ENCODE data around the gene SLC9A9. TPM values are rescaled to one million over a fixed set of nuclear protein-coding genes. Genes with fewer than 3 reads are reported as not detected.

The SLC9A9 gene
- total RNA-seq, 3 donors from 2014 or later (not counting 1 experiment from before 2014, with no cell fraction given), result 24.0 to 29.1 (median 27.2) TPM

DNA sequence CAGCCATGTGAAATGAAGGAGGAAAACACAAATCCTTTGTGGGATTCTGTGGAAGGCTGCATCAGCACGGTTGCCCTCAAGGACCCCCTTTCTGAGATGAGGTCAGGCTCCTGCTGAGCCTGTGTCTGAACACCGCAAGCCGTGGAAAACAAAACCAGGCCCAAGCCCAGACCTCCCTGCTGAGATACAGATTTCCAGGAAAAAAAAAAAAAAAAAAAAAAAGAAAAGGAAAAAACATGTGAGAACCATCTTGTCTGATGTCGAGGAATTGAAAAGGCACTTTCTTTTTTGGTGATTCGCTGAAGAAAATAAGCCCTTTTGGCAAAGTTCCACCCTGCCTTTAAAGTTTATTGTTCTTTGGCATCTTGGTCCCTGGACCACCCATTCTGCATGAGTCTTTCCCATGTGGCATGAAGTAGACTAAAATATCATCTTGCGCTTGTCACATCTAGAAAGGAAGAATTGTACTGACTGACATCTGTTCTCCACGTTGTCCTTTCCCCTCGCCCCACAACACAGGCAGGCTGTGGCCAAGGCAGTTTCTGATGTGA is 611.1 kb downstream of the SLC9A9 start:
- Histone ChIP-seq H3K4me1 (ENCODE audit: control insufficient read depth, insufficient read depth, low read length) (peaks cover 40% of the 10 kb centered on the region), H3K9me3 (ENCODE audit: control insufficient read depth, insufficient read depth, low read length) (no peaks in the 10 kb centered on the region), H3K27me3 (ENCODE audit: control insufficient read depth, insufficient read depth, low read length) (no peaks in the 10 kb centered on the region), H3K4me3 (ENCODE audit: low read length) (no peak overlapping the region), H3K36me3 (ENCODE audit: control insufficient read depth, insufficient read depth, low read length) (no peaks in the 10 kb centered on the region), H3K27ac (ENCODE audit: low read length) (peak overlapping the region; percentile 88)
- 80% methylated on average over 8 of the region's 8 CpGs for WGBS (ENCODE audit: insufficient coverage)
- H3K4me3 Mint-ChIP-seq, result peak overlapping the region; percentile 64
- TF ChIP-seq, protein P1, sequence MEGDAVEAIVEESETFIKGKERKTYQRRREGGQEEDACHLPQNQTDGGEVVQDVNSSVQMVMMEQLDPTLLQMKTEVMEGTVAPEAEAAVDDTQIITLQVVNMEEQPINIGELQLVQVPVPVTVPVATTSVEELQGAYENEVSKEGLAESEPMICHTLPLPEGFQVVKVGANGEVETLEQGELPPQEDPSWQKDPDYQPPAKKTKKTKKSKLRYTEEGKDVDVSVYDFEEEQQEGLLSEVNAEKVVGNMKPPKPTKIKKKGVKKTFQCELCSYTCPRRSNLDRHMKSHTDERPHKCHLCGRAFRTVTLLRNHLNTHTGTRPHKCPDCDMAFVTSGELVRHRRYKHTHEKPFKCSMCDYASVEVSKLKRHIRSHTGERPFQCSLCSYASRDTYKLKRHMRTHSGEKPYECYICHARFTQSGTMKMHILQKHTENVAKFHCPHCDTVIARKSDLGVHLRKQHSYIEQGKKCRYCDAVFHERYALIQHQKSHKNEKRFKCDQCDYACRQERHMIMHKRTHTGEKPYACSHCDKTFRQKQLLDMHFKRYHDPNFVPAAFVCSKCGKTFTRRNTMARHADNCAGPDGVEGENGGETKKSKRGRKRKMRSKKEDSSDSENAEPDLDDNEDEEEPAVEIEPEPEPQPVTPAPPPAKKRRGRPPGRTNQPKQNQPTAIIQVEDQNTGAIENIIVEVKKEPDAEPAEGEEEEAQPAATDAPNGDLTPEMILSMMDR (IDR thresholded peaks at IDR 0.05), result no peak
- intact Hi-C loops (cut with micrococcal nuclease), result loop anchor here (2.0 kb wide), 2 partner anchors 44 to 66 kb away; no protein-coding TSS in a partner anchor
- H3K27ac Mint-ChIP-seq, result peak overlapping the region; percentile 92 to 98
- peaks cover 13% of the 10 kb centered on the region for H3K36me3 Mint-ChIP-seq
- ATAC-seq (no peak), DNase-seq (no peak)
- no peaks in the 10 kb centered on the region for H3K27me3 Mint-ChIP-seq (ENCODE audit: low read depth in 2 of 2)
- H3K4me1 Mint-ChIP-seq, result peaks cover 79 to 85% of the 10 kb centered on the region in 2 donors
- H3K9me3 Mint-ChIP-seq, result peaks cover 3 to 6% of the 10 kb centered on the region in 2 donors

DNA sequence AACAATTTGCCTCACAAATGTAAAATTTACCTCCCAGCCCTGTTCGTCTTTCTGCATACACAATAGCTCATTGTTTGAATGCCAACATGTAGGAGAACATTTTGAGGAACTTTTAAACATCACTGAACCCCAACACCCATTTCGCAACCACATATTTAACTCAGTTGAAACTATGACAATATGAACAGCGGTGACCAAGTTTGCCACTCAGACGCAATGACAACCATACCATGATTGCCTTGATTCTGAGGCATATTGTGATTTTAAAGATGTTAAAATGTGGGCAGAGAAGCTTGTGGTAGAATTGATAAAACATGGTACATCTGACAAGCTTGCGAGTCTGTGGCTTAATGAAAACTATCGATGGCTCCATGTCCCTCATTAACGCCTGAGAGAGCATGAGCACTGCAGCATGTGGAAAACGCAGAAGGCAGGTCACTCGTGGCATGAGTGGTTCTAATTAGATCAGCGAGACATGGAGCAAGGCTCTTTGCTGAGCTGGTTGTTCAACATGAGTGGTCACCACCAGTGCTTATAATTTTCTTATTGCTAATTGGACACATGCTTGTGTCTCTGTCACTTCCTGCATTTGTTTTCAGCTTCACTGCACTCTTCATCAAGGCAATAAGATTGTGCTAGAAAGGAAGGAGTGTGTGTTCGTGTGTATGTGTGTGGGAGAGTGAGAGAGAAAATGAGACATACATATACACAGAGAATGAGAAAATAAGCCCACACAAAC is 611.9 kb downstream of the SLC9A9 start:
- no peaks in the 10 kb centered on the region for H3K27me3 ChIP-seq (ENCODE audit: control insufficient read depth, insufficient read depth, low read length)
- H3K36me3 Mint-ChIP-seq, result peaks cover 13% of the 10 kb centered on the region
- WGBS (ENCODE audit: insufficient coverage), result 49% methylated on average over 10 of the region's 11 CpGs
- H3K27ac ChIP-seq (ENCODE audit: low read length), result peak overlapping the region; percentile 88
- no peaks in the 10 kb centered on the region for H3K9me3 ChIP-seq (ENCODE audit: control insufficient read depth, insufficient read depth, low read length)
- intact Hi-C loops (cut with micrococcal nuclease), result loop anchor here (2.0 kb wide), 2 partner anchors 44 to 66 kb away; no protein-coding TSS in a partner anchor
- peak overlapping the region; percentile 64 for H3K4me3 Mint-ChIP-seq
- H3K36me3 ChIP-seq (ENCODE audit: control insufficient read depth, insufficient read depth, low read length), result no peaks in the 10 kb centered on the region
- H3K4me1 ChIP-seq (ENCODE audit: control insufficient read depth, insufficient read depth, low read length), result peaks cover 40% of the 10 kb centered on the region
- DNase-seq (no peak), ATAC-seq (peak; percentile 54 to 66 (median 58))
- H3K9me3 Mint-ChIP-seq, result peaks cover 3 to 6% of the 10 kb centered on the region in 2 donors
- TF ChIP-seq, protein P1 (IDR thresholded peaks at IDR 0.05), result no peak
- H3K27ac Mint-ChIP-seq, result peak overlapping the region; percentile 92 to 98
- H3K27me3 Mint-ChIP-seq (ENCODE audit: low read depth in 2 of 2), result no peaks in the 10 kb centered on the region
- peaks cover 72 to 78% of the 10 kb centered on the region in 2 donors for H3K4me1 Mint-ChIP-seq
- H3K4me3 ChIP-seq (ENCODE audit: low read length), result no peak overlapping the region

DNA sequence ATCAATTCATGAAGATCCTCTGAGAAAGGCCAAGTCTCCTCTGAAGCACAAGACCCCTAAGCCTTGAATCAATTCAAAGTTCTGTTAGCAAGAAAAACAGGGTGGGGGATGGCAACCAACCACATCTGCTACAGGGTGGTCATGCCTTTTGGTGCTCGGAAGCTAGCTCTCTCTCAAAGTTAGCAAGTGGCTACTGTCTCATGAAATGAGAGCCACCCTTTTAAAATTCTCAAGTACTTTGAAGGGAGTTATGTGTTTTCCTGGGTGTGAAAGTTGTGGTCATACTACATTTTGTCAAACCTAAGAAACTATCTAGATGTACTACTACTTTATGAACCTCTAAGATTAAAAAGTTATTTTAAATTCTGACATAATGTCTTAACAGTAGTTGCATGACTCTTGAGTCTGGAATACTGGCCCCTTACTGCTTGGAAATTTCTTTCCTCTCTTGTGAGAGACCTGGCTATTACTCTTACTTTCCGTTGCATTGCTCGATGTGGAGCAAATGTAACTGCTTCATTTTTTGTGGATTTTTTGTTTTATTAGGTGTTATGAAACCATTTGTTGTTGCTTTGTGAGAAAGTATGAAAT is 612.6 kb downstream of the SLC9A9 start:
- Histone ChIP-seq H3K9me3 (ENCODE audit: control insufficient read depth, insufficient read depth, low read length) (no peaks in the 10 kb centered on the region), H3K4me1 (ENCODE audit: control insufficient read depth, insufficient read depth, low read length) (peaks cover 40% of the 10 kb centered on the region), H3K4me3 (ENCODE audit: low read length) (no peak overlapping the region), H3K27me3 (ENCODE audit: control insufficient read depth, insufficient read depth, low read length) (no peaks in the 10 kb centered on the region), H3K36me3 (ENCODE audit: control insufficient read depth, insufficient read depth, low read length) (no peaks in the 10 kb centered on the region), H3K27ac (ENCODE audit: low read length) (peak overlapping the region; percentile 88)
- peak overlapping the region; percentile 92 to 98 for H3K27ac Mint-ChIP-seq
- WGBS (ENCODE audit: insufficient coverage), result 48% methylated on average over 2 of the region's 3 CpGs
- DNase-seq (peak; percentile 7 to 26), ATAC-seq (peak; percentile 71 to 81 (median 79))
- H3K4me3 Mint-ChIP-seq, result peak overlapping the region; percentile 64
- peaks cover 13% of the 10 kb centered on the region for H3K36me3 Mint-ChIP-seq
- peaks cover 65 to 71% of the 10 kb centered on the region in 2 donors for H3K4me1 Mint-ChIP-seq
- intact Hi-C loops (cut with micrococcal nuclease), result loop anchor here (1.0 to 2.0 kb wide), 4 partner anchors 45 to 113 kb away; no protein-coding TSS in a partner anchor
- H3K9me3 Mint-ChIP-seq, result peaks cover 3 to 6% of the 10 kb centered on the region in 2 donors
- H3K27me3 Mint-ChIP-seq (ENCODE audit: low read depth in 2 of 2), result no peaks in the 10 kb centered on the region
- TF ChIP-seq, protein P1 (IDR thresholded peaks at IDR 0.05), result no peak

All from natural killer cell (primary cell).